K562 (cell line): ENCODE measurements around the gene KLK7. TPM values are rescaled to one million over a fixed set of nuclear protein-coding genes. Genes with fewer than 3 reads are reported as not detected.

Experiments used
- ATAC-seq: fragments of 200-7000 bp; cut with Tn5 transposase; 3 replicates; pipeline ENCODE4 v1.9.1; 2020; ENCODE audit warnings: moderate library complexity
- BruUV-seq: library from RNA; stranded (reverse); fragments of 400-500 nt; replicated peaks from 2 replicates; lab custom pipeline; 2021; lab: Mats Ljungman, UMichigan
- CTCF ChIA-PET: fragments of 300-600 bp; formaldehyde crosslinking; extraction: SDS; loops from one replicate; lab custom pipeline; 2021; ENCODE audit warnings: low intra/inter-chr PET ratio; lab: Yijun Ruan, JAX
- POLR2A ChIA-PET: fragments of 300-600, 350-650 bp; sonication (Branson Sonifier 250); formaldehyde crosslinking; extraction: SDS; loops from one replicate; lab custom pipeline; 2021; ENCODE audit warnings: antibody characterized with exemption, inconsistent platforms; lab: Yijun Ruan, JAX
- DNase-seq, 4 experiments: peaks; one replicate each; pipeline versions ENCODE4 v3.0.0 to v3.0.0-alpha.2; 2011 to 2018; ENCODE audit warnings: low spot score in 3 of 4, mixed read lengths in 3 of 4; ENCODE audit errors: extremely low read depth in 1 of 4
- FAIRE-seq: peaks from 2 replicates; lab custom pipeline; 2011; peaks lifted over from hg19 to GRCh38; lab: Jason Lieb, UNC
- H2AFZ ChIP-seq: 2 replicates; pipeline ENCODE4 v1.6.0; 2011; ENCODE audit warnings: low read depth, low read length, control low read depth, inconsistent platforms
- H3K27ac ChIP-seq: fragments of 200-600 bp; 3 replicates; pipeline ENCODE4 v1.8.0; 2011; ENCODE audit warnings: low read depth, mild to moderate bottlenecking, control low read depth, inconsistent platforms, low read length, moderate library complexity, mixed read lengths; ENCODE audit errors: extremely low read depth
- H3K27me3 ChIP-seq, 2 experiments: fragments of 300-600 bp in 1 of 2; 2 replicates in 1 of 2; 3 replicates in 1 of 2; pipeline versions ENCODE4 v1.6.0 to v1.8.0; 2011; ENCODE audit warnings: inconsistent platforms in 2 of 2, low read length in 2 of 2, mild to moderate bottlenecking in 1 of 2, mixed read lengths in 1 of 2, moderate library complexity in 1 of 2; ENCODE audit not compliant: control insufficient read depth in 2 of 2, insufficient read depth in 2 of 2
- H3K36me3 ChIP-seq: fragments of 300-600 bp; 3 replicates; pipeline ENCODE4 v1.8.0; 2011; ENCODE audit warnings: mild to moderate bottlenecking, low read length, inconsistent platforms; ENCODE audit not compliant: control insufficient read depth, insufficient read depth
- H3K4me1 ChIP-seq, 2 experiments: fragments of 200-600 bp in 1 of 2; replicated peaks in 1 of 2; 2 replicates in 1 of 2; 3 replicates in 1 of 2; pipeline versions ENCODE4 v1.5.1 to v1.8.0; 2011; ENCODE audit warnings: inconsistent platforms in 2 of 2, low read length in 2 of 2, mild to moderate bottlenecking in 1 of 2, mixed read lengths in 1 of 2, moderate library complexity in 1 of 2; ENCODE audit not compliant: control insufficient read depth in 2 of 2, insufficient read depth in 2 of 2
- H3K4me2 ChIP-seq: 2 replicates; pipeline ENCODE4 v1.6.1; 2011; ENCODE audit warnings: low read length, control low read depth, inconsistent platforms, mixed read lengths; ENCODE audit not compliant: insufficient read depth
- H3K4me3 ChIP-seq: fragments of 200-600 bp; sonication (generic), shearing (Covaris generic); 2 replicates; pipeline ENCODE4 v1.5.1; 2016; ENCODE audit warnings: control low read depth, inconsistent platforms
- H3K79me2 ChIP-seq: fragments of 200-600 bp; 3 replicates; pipeline ENCODE4 v1.8.0; 2011; ENCODE audit warnings: low read length, inconsistent platforms; ENCODE audit not compliant: control insufficient read depth, insufficient read depth
- H3K9ac ChIP-seq, 2 experiments: 2 replicates each; pipeline versions ENCODE4 v1.6.0 to v1.6.1; 2011; ENCODE audit warnings: low read depth in 2 of 2, low read length in 2 of 2, control low read depth in 1 of 2, inconsistent platforms in 1 of 2, mild to moderate bottlenecking in 1 of 2, mixed read lengths in 1 of 2; ENCODE audit not compliant: insufficient read depth in 1 of 2
- H3K9me1 ChIP-seq: one replicate; pipeline ENCODE4 v1.6.0; 2011; ENCODE audit warnings: inconsistent platforms, mild to moderate bottlenecking, low read length, moderate library complexity; ENCODE audit not compliant: control insufficient read depth, insufficient read depth
- H3K9me3 ChIP-seq: replicated peaks from 2 replicates; pipeline ENCODE4 v1.5.1; 2011; ENCODE audit warnings: low read depth, low read length, inconsistent platforms; ENCODE audit not compliant: control insufficient read depth, insufficient read depth
- H4K20me1 ChIP-seq: replicated peaks from 2 replicates; pipeline ENCODE4 v1.6.1; 2011; ENCODE audit warnings: low read length, inconsistent platforms, mixed read lengths; ENCODE audit not compliant: control insufficient read depth, insufficient read depth
- DACH1 ChIP-seq: fragments of 450-650 bp; IDR thresholded peaks from 2 replicates; pipeline ENCODE4 v1.6.1; 2018; ENCODE audit not compliant: partially characterized antibody
- FOSL1 ChIP-seq: fragments of 200-800 bp; sonication (Bioruptor generic); conservative IDR thresholded peaks from 2 replicates; pipeline ENCODE4 v1.6.1; 2016; ENCODE audit warnings: missing genetic modification characterization, missing compliant biosample characterization
- PKNOX1 ChIP-seq: fragments of 450-650 bp; IDR thresholded peaks from 2 replicates; pipeline ENCODE4 v1.6.1; 2016
- ZNF512 ChIP-seq: IDR thresholded peaks from 2 replicates; pipeline ENCODE4 v1.6.1; 2016; ENCODE audit warnings: missing genetic modification characterization, missing compliant biosample characterization
- ZNF785 ChIP-seq: fragments of 250-450 bp; sonication (Bioruptor Pico); IDR thresholded peaks from 2 replicates; pipeline ENCODE4 v1.4.0; 2020; ENCODE audit warnings: mild to moderate bottlenecking
- WGBS: fragments of 100-300 bp; shearing (Covaris generic); methylation state at CpG from one replicate; pipeline ENCODE4 v1.1.6; 2016; ENCODE audit warnings: low coverage, mixed read lengths; ENCODE audit not compliant: insufficient coverage; ENCODE audit errors: missing lambda C conversion rate; 5-methylcytosine and 5-hydroxymethylcytosine counted together
- in situ Hi-C: fragments of 300-500 bp; cut with MboI; formaldehyde crosslinking; loops from 4 replicates; pipeline ENCODE4 v1.15.0; 2018; ENCODE audit warnings: inconsistent platforms, mixed read lengths
- intact Hi-C: fragments of 100-400 bp; cut with micrococcal nuclease; formaldehyde crosslinking; loops from 2 replicates; pipeline ENCODE4 v1.14.2; 2022
- polyA plus RNA-seq, 8 experiments: library from polyadenylated mRNA; depleted of rRNA in 4 of 8; stranded (reverse) in 5 of 8; unstranded in 3 of 8; fragments of >200 nt; fragmentation: Nextera tagmentation in 2 of 8; fragmentation: Illumina TruSeq in 1 of 8; extraction: Ambion mirVana in 2 of 8; extraction: Trizol in 1 of 8; gene quantifications; 2 replicates each; pipeline versions ENCODE4 v1.2.1 to v1.2.3, GENCODE V29; 2011 to 2014; ENCODE audit warnings: inconsistent platforms in 1 of 8, missing spikeins in 1 of 8
- total RNA-seq, 7 experiments: library from RNA; depleted of rRNA in 6 of 7; stranded (reverse); fragments of >200 nt in 6 of 7; fragmentation: Illumina TruSeq in 2 of 7; extraction: Trizol in 2 of 7; gene quantifications; 2 replicates each; pipeline versions ENCODE4 v1.2.1 to v1.2.3, GENCODE V29; 2011 to 2021; ENCODE audit warnings: low replicate concordance in 1 of 7

Gene KLK7
- total and polyA plus RNA-seq, 9 of the 15 experiments (the other 6 are each of a cell fraction or from before 2014, with no cell fraction given): 0.03 TPM; not detected in 8

- Histone ChIP-seq H2AFZ (no peak overlapping the region), H4K20me1 (no peaks in the 10 kb centered on the region), H3K4me3 (no peak overlapping the region), H3K4me1 (peaks cover 0 to 3% of the 10 kb centered on the region in 2 experiments; a peak in 1 of 5 replicates), H3K4me2 (no peak overlapping the region), H3K9ac (no peak overlapping the region), H3K36me3 (no peaks in the 10 kb centered on the region), H3K9me3 (no peaks in the 10 kb centered on the region), H3K9me1 (no peaks in the 10 kb centered on the region), H3K79me2 (no peaks in the 10 kb centered on the region), H3K27ac (no peak overlapping the region), H3K27me3 (peaks cover 5 to 19% of the 10 kb centered on the region in 2 experiments; a peak in 3 of 5 replicates)
- intact Hi-C loops (no loop called here), in situ Hi-C loops (no loop called here)
- TF ChIP-seq ZNF785 (CRISPR knock-in tag) (no peak), PKNOX1 (peak; percentile 60)
- ATAC-seq (no peak), FAIRE-seq (no peak), DNase-seq (no peak)
- 3% methylated on average over 7 of the region's 8 CpGs for WGBS
- POLR2A ChIA-PET: no interaction called here
- CTCF ChIA-PET: no interaction called here
- no TSS peak for BruUV-seq
These were observed 4.0 kb downstream of the KLK7 start for GRCh38 chr19:50979758-50980157.

GRCh38 chr19:50978772-50979390 is 4.8 kb downstream of the KLK7 start:
- Histone ChIP-seq H3K4me2 (no peak overlapping the region), H3K36me3 (no peaks in the 10 kb centered on the region), H3K9me3 (no peaks in the 10 kb centered on the region), H3K79me2 (no peaks in the 10 kb centered on the region), H4K20me1 (no peaks in the 10 kb centered on the region), H3K4me3 (no peak overlapping the region), H3K27ac (no peak overlapping the region), H3K9me1 (no peaks in the 10 kb centered on the region), H3K4me1 (peaks cover 0 to under 1% of the 10 kb centered on the region in 2 experiments; a peak in 1 of 5 replicates), H3K27me3 (peaks cover 2 to 11% of the 10 kb centered on the region in 2 experiments; a peak in 3 of 5 replicates), H3K9ac (no peak overlapping the region), H2AFZ (no peak overlapping the region)
- 10% methylated on average over 5 of the region's 5 CpGs for WGBS
- in situ Hi-C loops (no loop called here), intact Hi-C loops (no loop called here)
- no TSS peak for BruUV-seq
- FAIRE-seq (no peak), ATAC-seq (no peak), DNase-seq (no peak)
- ChIA-PET POLR2A (interaction anchor here (0.6 kb wide), 1 partner anchor 108 kb away, joined by 3 read pairs; no protein-coding TSS in a partner anchor), CTCF (no interaction called here)
- TF ChIP-seq DACH1: no peak
- TF ChIP-seq FOSL1: 0 out of 2 replicates have a peak, but pooled peaks have one; percentile 15
- TF ChIP-seq ZNF512 (tag): peak; percentile 56; the same call in 1 of the 2 replicates
